Left ventricle myocardium inferior (tissue), 1 donor: Measurements from ENCODE around the gene ZNF254. TPM values are rescaled to one million over a fixed set of nuclear protein-coding genes. Genes with fewer than 3 reads are reported as not detected.

Source experiments
- DNase-seq: peaks from one replicate; pipeline ENCODE4 v3.0.0-alpha.2; 2020
- H3K27ac ChIP-seq: fragments of 200-600 bp; replicated peaks from 2 replicates; pipeline ENCODE4 v1.8.0; 2021
- H3K27me3 ChIP-seq: fragments of 200-600 bp; 2 replicates; pipeline ENCODE4 v1.8.0; 2021; ENCODE audit warnings: low read depth
- H3K36me3 ChIP-seq: fragments of 200-600 bp; 2 replicates; pipeline ENCODE4 v1.8.0; 2021
- H3K4me1 ChIP-seq: fragments of 200-600 bp; 2 replicates; pipeline ENCODE4 v1.8.0; 2021
- H3K4me3 ChIP-seq: fragments of 200-600 bp; 2 replicates; pipeline ENCODE4 v1.8.0; 2021; ENCODE audit warnings: mild to moderate bottlenecking, moderate library complexity
- H3K9me3 ChIP-seq: fragments of 200-600 bp; replicated peaks from 2 replicates; pipeline ENCODE4 v1.8.0; 2021
- CTCF ChIP-seq: fragments of 200-600 bp; IDR thresholded peaks from 2 replicates; pipeline ENCODE4 v1.8.0; 2021; ENCODE audit warnings: antibody characterized with exemption, mild to moderate bottlenecking, borderline replicate concordance
- intact Hi-C: fragments of 100-400 bp; cut with micrococcal nuclease; formaldehyde crosslinking; loops from one replicate; pipeline ENCODE4 v1.11.0; 2022
- total RNA-seq: library from RNA; stranded (reverse); fragmentation: NEBNext Ultra II Directional; extraction: Animal tissue kit (Norgen Biotek cat#: 25700); gene quantifications from one replicate; pipeline ENCODE4 v1.2.1, GENCODE V29; 2021
- donor health status: DM: no; HTN: yes; CAD: no; lungs with severe emphysema.

ZNF254 gene
- total RNA-seq, 1 donor from 2014 or later: 8.4 TPM

- Histone ChIP-seq H3K27ac (no peak overlapping the region), H3K9me3 (peaks cover 69% of the 10 kb centered on the region), H3K4me1 (no peaks in the 10 kb centered on the region), H3K36me3 (peaks cover 2% of the 10 kb centered on the region), H3K4me3 (no peak overlapping the region), H3K27me3 (no peaks in the 10 kb centered on the region)
- TF ChIP-seq CTCF: no peak
- DNase-seq: no peak
- intact Hi-C loops: no loop called here
Observed at GRCh38 chr19:24177686-24178085, 90.7 kb downstream of the ZNF254 start.

DNA sequence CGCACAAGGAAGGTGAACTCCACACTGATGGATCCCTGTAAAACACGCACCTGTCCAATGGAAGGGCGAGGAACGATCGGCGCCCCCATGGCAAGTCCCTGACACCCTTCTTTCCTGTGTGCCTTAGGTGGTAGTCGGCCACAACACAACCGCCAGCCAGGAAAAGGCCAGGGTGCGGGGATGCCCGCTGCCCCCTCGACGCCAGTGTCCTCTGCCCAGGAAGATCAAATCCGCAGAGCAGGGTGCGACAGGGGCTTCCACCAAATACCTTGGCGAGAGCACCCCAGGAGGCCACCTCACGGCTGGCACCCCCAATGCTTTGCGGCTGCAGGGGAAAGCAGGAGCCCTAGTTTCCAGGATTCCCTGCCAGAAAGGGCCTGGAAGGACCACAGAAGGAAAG, 91.2 kb downstream of the ZNF254 start:
- intact Hi-C loops: no loop called here
- peaks cover 64% of the 10 kb centered on the region for H3K9me3 ChIP-seq
- H3K36me3 ChIP-seq: no peaks in the 10 kb centered on the region
- H3K4me1 ChIP-seq: no peaks in the 10 kb centered on the region
- H3K4me3 ChIP-seq: no peak overlapping the region
- DNase-seq: no peak
- TF ChIP-seq CTCF: no peak
- H3K27me3 ChIP-seq: no peaks in the 10 kb centered on the region
- H3K27ac ChIP-seq: no peak overlapping the region

Other genes starting within 250 kb of the ZNF254 start
- 0.30 TPM for gene ZNF726, start 172.3 kb upstream of the ZNF254 start, total RNA-seq